GM18517 (cell line): Measurements from ENCODE around the gene COLEC11.
"Not testable (repeated sequence)": the region's sequence is repeated elsewhere in the genome, so short reads cannot be mapped to it uniquely, and the experiment has no call there.

Experiments used
- ATAC-seq: cut with Tn5 transposase; IDR thresholded peaks from one replicate; pipeline ENCODE4 v1.9.1; 2021; ENCODE audit warnings: mild to moderate bottlenecking, moderate library complexity; ENCODE audit not compliant: unreplicated experiment

The COLEC11 gene

GRCh38 chr2:3622967-3623366, 28.1 kb downstream of the COLEC11 start:
- ATAC-seq: no peak

GRCh38 chr2:3624059-3624794, 29.3 kb downstream of the COLEC11 start:
- no peak for ATAC-seq

- no peak for ATAC-seq
Observed at GRCh38 chr2:3625186-3625585, 30.3 kb downstream of the COLEC11 start.

- no peak for ATAC-seq
Observed at GRCh38 chr2:3626118-3626811, 31.4 kb downstream of the COLEC11 start.

GRCh38 chr2:3626812-3627499, 32.0 kb downstream of the COLEC11 start:
- ATAC-seq: no peak

GRCh38 chr2:3627500-3628100, 32.7 kb downstream of the COLEC11 start:
- ATAC-seq: no peak

- no peak for ATAC-seq
Observed at GRCh38 chr2:3628241-3628679, 33.3 kb downstream of the COLEC11 start.

- no peak for ATAC-seq
Observed at GRCh38 chr2:3628800-3629199, 33.9 kb downstream of the COLEC11 start.

- ATAC-seq: no peak
Observed at GRCh38 chr2:3630631-3631030, 35.7 kb downstream of the COLEC11 start.

GRCh38 chr2:3631161-3631850, 36.4 kb downstream of the COLEC11 start:
- no peak for ATAC-seq

- ATAC-seq: no peak
Observed at GRCh38 chr2:3631851-3632659, 37.1 kb downstream of the COLEC11 start.

- ATAC-seq: no peak
Observed at GRCh38 chr2:3633089-3633981, 38.4 kb downstream of the COLEC11 start.

GRCh38 chr2:3633982-3634595, 39.2 kb downstream of the COLEC11 start:
- ATAC-seq: no peak

- no peak for ATAC-seq
Observed at GRCh38 chr2:3634596-3635121, 39.7 kb downstream of the COLEC11 start.

- no peak for ATAC-seq
Observed at GRCh38 chr2:3635171-3635974, 40.5 kb downstream of the COLEC11 start.

GRCh38 chr2:3635975-3636327, 41.0 kb downstream of the COLEC11 start:
- ATAC-seq: not testable (repeated sequence)

- no peak for ATAC-seq
Observed at GRCh38 chr2:3636586-3637310, 41.8 kb downstream of the COLEC11 start.
